Measurements from ENCODE around the gene GATA2. TPM values are rescaled to one million over a fixed set of nuclear protein-coding genes. Genes with fewer than 3 reads are reported as not detected.

Gene GATA2
- total RNA-seq, 1 experiment from 2014 or later = 74.6 TPM

DNA sequence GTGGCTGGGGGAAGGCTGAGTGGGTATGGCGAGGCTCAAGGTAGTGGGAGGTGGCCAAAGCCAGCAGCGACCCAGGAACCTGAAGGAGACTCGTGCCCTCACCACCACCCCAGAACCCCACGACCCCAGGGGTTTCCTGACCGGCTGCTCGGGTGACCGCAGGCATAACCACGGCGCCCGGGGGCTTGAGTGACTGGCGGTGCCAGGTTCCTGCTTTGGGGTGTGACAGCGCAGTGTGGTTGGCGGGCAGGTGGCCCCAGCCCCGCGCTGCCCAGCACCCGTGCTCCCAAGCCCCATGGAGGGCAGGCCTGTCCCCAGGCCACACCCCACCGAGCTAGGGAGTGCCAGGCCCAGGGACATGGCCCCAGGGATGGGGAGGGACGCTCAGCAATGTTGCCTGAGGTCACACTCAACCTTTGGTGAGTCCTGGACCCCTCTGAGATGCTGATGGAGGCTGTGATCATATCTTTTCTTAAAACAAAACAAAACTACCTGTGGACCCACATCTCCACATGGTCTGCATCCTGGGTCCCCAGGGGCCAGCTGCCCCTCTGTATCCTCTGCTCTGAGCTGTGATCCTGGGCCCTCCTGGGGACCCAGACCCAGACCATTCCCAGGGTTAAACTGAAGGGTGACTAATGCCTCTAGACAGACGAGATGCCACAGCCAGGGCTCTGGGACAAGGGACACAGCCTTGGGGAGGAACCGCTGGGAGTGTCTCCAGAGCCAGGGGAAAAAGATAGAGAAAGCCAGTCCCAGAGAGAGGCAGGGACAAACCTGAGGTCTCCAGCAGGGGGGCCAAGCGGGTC, 39.3 kb downstream of the GATA2 start:
- H3K4me3 ChIP-seq (ENCODE audit: low read depth in 2 of 2, low read length in 2 of 2) = no peak overlapping the region
- no peaks in the 10 kb centered on the region for H3K9me3 ChIP-seq (ENCODE audit: control insufficient read depth, insufficient read depth, low read depth, low read length)
- CTCF ChIA-PET = no interaction called here
- H3K4me1 ChIP-seq (ENCODE audit: control insufficient read depth, insufficient read depth, low read length) = no peaks in the 10 kb centered on the region
- DNase-seq (ENCODE audit: low read depth, low spot score) = no peak
- POLR2A ChIA-PET = no interaction called here
- in situ Hi-C loops (cut with HindIII; ENCODE audit: low pct_unique_long_range_greater_than_20kb, low sequenced_read_pairs) (no loop called here), intact Hi-C loops (cut with micrococcal nuclease; ENCODE audit: unreplicated experiment) (no loop called here)
- no TSS peak for BruUV-seq (replicated peaks)
- ATAC-seq = no peak
- no peaks in the 10 kb centered on the region for H3K36me3 ChIP-seq (ENCODE audit: control insufficient read depth, insufficient read depth, low read length)
- TF ChIP-seq, protein P1, sequence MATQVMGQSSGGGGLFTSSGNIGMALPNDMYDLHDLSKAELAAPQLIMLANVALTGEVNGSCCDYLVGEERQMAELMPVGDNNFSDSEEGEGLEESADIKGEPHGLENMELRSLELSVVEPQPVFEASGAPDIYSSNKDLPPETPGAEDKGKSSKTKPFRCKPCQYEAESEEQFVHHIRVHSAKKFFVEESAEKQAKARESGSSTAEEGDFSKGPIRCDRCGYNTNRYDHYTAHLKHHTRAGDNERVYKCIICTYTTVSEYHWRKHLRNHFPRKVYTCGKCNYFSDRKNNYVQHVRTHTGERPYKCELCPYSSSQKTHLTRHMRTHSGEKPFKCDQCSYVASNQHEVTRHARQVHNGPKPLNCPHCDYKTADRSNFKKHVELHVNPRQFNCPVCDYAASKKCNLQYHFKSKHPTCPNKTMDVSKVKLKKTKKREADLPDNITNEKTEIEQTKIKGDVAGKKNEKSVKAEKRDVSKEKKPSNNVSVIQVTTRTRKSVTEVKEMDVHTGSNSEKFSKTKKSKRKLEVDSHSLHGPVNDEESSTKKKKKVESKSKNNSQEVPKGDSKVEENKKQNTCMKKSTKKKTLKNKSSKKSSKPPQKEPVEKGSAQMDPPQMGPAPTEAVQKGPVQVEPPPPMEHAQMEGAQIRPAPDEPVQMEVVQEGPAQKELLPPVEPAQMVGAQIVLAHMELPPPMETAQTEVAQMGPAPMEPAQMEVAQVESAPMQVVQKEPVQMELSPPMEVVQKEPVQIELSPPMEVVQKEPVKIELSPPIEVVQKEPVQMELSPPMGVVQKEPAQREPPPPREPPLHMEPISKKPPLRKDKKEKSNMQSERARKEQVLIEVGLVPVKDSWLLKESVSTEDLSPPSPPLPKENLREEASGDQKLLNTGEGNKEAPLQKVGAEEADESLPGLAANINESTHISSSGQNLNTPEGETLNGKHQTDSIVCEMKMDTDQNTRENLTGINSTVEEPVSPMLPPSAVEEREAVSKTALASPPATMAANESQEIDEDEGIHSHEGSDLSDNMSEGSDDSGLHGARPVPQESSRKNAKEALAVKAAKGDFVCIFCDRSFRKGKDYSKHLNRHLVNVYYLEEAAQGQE (IDR thresholded peaks at IDR 0.05; ENCODE audit: insufficient read depth in 1 of 2, low read depth in 2 of 2, low read length in 1 of 2) = no peak
- TF ChIP-seq, protein P2, sequence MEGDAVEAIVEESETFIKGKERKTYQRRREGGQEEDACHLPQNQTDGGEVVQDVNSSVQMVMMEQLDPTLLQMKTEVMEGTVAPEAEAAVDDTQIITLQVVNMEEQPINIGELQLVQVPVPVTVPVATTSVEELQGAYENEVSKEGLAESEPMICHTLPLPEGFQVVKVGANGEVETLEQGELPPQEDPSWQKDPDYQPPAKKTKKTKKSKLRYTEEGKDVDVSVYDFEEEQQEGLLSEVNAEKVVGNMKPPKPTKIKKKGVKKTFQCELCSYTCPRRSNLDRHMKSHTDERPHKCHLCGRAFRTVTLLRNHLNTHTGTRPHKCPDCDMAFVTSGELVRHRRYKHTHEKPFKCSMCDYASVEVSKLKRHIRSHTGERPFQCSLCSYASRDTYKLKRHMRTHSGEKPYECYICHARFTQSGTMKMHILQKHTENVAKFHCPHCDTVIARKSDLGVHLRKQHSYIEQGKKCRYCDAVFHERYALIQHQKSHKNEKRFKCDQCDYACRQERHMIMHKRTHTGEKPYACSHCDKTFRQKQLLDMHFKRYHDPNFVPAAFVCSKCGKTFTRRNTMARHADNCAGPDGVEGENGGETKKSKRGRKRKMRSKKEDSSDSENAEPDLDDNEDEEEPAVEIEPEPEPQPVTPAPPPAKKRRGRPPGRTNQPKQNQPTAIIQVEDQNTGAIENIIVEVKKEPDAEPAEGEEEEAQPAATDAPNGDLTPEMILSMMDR (IDR thresholded peaks at IDR 0.05) = no peak
- TF ChIP-seq SIN3A (IDR thresholded peaks at IDR 0.05; ENCODE audit: borderline replicate concordance, insufficient read depth, low read depth, low read length) (no peak), POLR2AphosphoS5 (IDR thresholded peaks at IDR 0.05; ENCODE audit: low read depth, low read length) (no peak), TCF7L2 (IDR thresholded peaks at IDR 0.05; ENCODE audit: low read depth, low read length) (no peak)
- H3K27me3 ChIP-seq (ENCODE audit: control insufficient read depth, insufficient read depth, low read length) = no peaks in the 10 kb centered on the region
- no peak overlapping the region for H3K27ac ChIP-seq (ENCODE audit: low read length)

DNA sequence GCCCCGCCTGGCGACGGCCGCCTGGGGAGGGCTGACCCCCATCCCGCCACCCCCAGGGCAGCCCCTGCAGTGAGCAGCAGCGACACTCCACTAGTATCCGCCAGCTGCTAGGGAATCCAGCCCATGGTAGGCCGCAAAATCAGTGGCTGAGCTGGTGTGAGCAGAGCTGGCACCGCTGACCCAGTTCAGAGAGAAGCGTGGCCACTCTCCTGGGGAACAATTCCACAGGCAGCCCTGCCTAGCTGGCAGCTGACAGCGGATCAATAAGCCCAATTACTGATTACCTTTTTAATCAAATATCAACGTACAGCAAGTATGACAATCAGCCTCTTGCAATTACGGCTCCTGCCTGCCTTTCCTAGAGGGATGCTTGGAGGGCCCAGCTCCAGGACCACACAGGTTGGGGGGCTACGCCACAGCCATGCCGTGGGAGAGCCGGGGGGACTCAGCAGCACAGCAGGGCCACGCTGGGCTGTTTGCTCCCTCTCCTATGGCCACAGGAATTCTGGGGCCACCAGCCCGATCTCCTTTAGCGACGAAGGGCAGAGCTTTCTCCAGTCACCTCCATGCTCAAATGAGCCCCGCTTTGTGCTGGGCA, 40.2 kb downstream of the GATA2 start:
- no TSS peak for BruUV-seq (replicated peaks)
- TF ChIP-seq, protein P1 (IDR thresholded peaks at IDR 0.05; ENCODE audit: insufficient read depth in 1 of 2, low read depth in 2 of 2, low read length in 1 of 2) = no peak
- TF ChIP-seq, protein P2 (IDR thresholded peaks at IDR 0.05) = no peak
- TF ChIP-seq POLR2AphosphoS5 (IDR thresholded peaks at IDR 0.05; ENCODE audit: low read depth, low read length) = no peak
- Histone ChIP-seq H3K4me1 (ENCODE audit: control insufficient read depth, insufficient read depth, low read length) (no peaks in the 10 kb centered on the region), H3K9me3 (ENCODE audit: control insufficient read depth, insufficient read depth, low read depth, low read length) (no peaks in the 10 kb centered on the region), H3K27ac (ENCODE audit: low read length) (no peak overlapping the region), H3K36me3 (ENCODE audit: control insufficient read depth, insufficient read depth, low read length) (no peaks in the 10 kb centered on the region), H3K27me3 (ENCODE audit: control insufficient read depth, insufficient read depth, low read length) (no peaks in the 10 kb centered on the region), H3K4me3 (ENCODE audit: low read depth in 2 of 2, low read length in 2 of 2) (no peak overlapping the region)
- ChIA-PET POLR2A (interaction anchor here (0.5 kb wide), 1 partner anchor 175 kb away, joined by 5 read pairs; no protein-coding TSS in a partner anchor), CTCF (no interaction called here)
- in situ Hi-C loops (cut with HindIII; ENCODE audit: low pct_unique_long_range_greater_than_20kb, low sequenced_read_pairs) (no loop called here), intact Hi-C loops (cut with micrococcal nuclease; ENCODE audit: unreplicated experiment) (no loop called here)
- no peak for DNase-seq (ENCODE audit: low read depth, low spot score)
- ATAC-seq = no peak

Measured in Panc1 (cell line).